Right lobe of liver (tissue), 6 donors: ENCODE data around the gene CPT1A. TPM values are rescaled to one million over a fixed set of nuclear protein-coding genes. Genes with fewer than 3 reads are reported as not detected.

Source experiments
- ATAC-seq, 4 donors: fragments of 200-7000 bp; cut with Tn5 transposase; one replicate each; pipeline ENCODE4 v1.9.1; 2020; ENCODE audit warnings: mild to moderate bottlenecking in 4 of 4, moderate library complexity in 4 of 4
- DNase-seq, 3 donors: peaks; one replicate each; pipeline ENCODE4 v3.0.0-alpha.2; 2020
- H3K27ac ChIP-seq, 3 donors: fragments of 200-600 bp; one replicate each; pipeline ENCODE4 v1.8.0; 2022
- H3K27me3 ChIP-seq, 2 donors: fragments of 200-600 bp; one replicate each; pipeline ENCODE4 v1.8.0; 2022
- H3K36me3 ChIP-seq, 4 donors: fragments of 200-600 bp; sonication (generic) in 1 of 4; one replicate each; pipeline versions ENCODE4 v1.5.1 to v1.8.0; 2017 to 2022; ENCODE audit warnings: control low read depth in 1 of 4
- H3K4me1 ChIP-seq, 4 donors: fragments of 200-600 bp; sonication (generic) in 1 of 4; one replicate each; pipeline versions ENCODE4 v1.5.1 to v1.8.0; 2017 to 2022; ENCODE audit warnings: control low read depth in 1 of 4
- H3K4me3 ChIP-seq, 3 donors: fragments of 200-600 bp; one replicate each; pipeline ENCODE4 v1.8.0; 2022
- H3K9me3 ChIP-seq, 4 donors: fragments of 200-600 bp; sonication (generic) in 1 of 4; one replicate each; pipeline versions ENCODE4 v1.5.1 to v1.8.0; 2017 to 2022; ENCODE audit warnings: control low read depth in 1 of 4
- POLR2A ChIP-seq: fragments of 450-650 bp; IDR thresholded peaks from one replicate; pipeline ENCODE4 v1.6.1; 2017; ENCODE audit warnings: antibody characterized with exemption, mild to moderate bottlenecking
- WGBS: methylation state at CpG from one replicate; pipeline ENCODE4 v1.1.6; 2018; ENCODE audit warnings: low coverage, low lambda C conversion rate; ENCODE audit not compliant: insufficient coverage; ENCODE audit errors: missing lambda C conversion rate; 5-methylcytosine and 5-hydroxymethylcytosine counted together
- intact Hi-C, 2 donors: fragments of 100-400 bp; cut with DNase I; formaldehyde crosslinking; loops; one replicate each; pipeline versions ENCODE4 v1.11.2 to v1.14.1; 2022
- total RNA-seq, 6 experiments: library from RNA; depleted of rRNA in 2 of 6; stranded (reverse); fragments of >200 nt in 2 of 6; fragmentation: NEBNext Ultra II Directional in 3 of 6; extraction: Animal tissue kit (Norgen Biotek cat#: 25700) in 3 of 6; gene quantifications; one replicate each; pipeline versions ENCODE4 v1.1.0 to v1.2.4, GENCODE V29; 2016 to 2023
- TF ChIP-seq, protein P1 (sequence below), 4 donors: fragments of 200-600 bp in 3 of 4; fragments of 450-650 bp in 1 of 4; IDR thresholded peaks; one replicate each; pipeline versions ENCODE4 v1.5.1 to v1.8.0; 2016 to 2022; ENCODE audit warnings: antibody characterized with exemption in 4 of 4, mild to moderate bottlenecking in 2 of 4
- donor health status: DM: no; HTN: yes; CAD: no.
- donor health status: DM: no; HTN: no; CAD: no.
- donor health status: DM: no; HTN: no; CAD: no.
- donor health status: DM: no; HTN: yes; CAD: no.
- donor health status: DM: no; HTN: yes; CAD: no.

CPT1A gene
- total RNA-seq, 6 experiments from 2014 or later, result 30.5 to 152 (median 90.8) TPM

DNA sequence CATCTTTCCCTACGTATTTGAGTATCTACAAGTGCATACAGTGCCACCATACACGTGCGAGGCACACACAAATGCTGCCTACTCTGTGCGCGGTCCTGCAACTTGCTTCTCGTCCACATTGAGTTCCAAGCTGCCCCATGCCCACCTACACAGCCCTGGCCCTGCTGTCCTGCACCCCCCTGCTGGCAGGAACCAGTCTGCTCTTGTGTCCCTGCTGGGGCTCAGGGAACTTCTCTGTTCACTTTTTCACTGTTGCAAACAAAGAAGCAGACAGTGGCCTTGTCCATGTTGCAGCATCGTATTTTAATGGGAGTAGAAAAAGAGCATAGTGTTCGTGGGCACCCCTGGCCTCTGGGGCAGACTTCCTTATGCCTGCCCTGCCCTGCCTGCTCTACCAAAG, 14.0 kb downstream of the CPT1A start:
- H3K4me3 ChIP-seq, result no peak overlapping the region
- H3K9me3 ChIP-seq, result no peaks in the 10 kb centered on the region
- H3K27ac ChIP-seq, result no peak overlapping the region
- H3K27me3 ChIP-seq, result no peaks in the 10 kb centered on the region
- intact Hi-C loops, result no loop called here
- TF ChIP-seq, protein P1, sequence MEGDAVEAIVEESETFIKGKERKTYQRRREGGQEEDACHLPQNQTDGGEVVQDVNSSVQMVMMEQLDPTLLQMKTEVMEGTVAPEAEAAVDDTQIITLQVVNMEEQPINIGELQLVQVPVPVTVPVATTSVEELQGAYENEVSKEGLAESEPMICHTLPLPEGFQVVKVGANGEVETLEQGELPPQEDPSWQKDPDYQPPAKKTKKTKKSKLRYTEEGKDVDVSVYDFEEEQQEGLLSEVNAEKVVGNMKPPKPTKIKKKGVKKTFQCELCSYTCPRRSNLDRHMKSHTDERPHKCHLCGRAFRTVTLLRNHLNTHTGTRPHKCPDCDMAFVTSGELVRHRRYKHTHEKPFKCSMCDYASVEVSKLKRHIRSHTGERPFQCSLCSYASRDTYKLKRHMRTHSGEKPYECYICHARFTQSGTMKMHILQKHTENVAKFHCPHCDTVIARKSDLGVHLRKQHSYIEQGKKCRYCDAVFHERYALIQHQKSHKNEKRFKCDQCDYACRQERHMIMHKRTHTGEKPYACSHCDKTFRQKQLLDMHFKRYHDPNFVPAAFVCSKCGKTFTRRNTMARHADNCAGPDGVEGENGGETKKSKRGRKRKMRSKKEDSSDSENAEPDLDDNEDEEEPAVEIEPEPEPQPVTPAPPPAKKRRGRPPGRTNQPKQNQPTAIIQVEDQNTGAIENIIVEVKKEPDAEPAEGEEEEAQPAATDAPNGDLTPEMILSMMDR (IDR thresholded peaks at IDR 0.05), result no peak
- no peak for TF ChIP-seq POLR2A
- 82% methylated on average over 6 of the region's 8 CpGs for WGBS
- H3K4me1 ChIP-seq, result peaks cover 0 to 43% (median 19%) of the 10 kb centered on the region in 4 donors
- ATAC-seq, result peak in 1 of 4 donors; percentile 2
- no peak for DNase-seq
- H3K36me3 ChIP-seq, result peaks cover 0 to 5% (median 0%) of the 10 kb centered on the region in 4 donors

DNA sequence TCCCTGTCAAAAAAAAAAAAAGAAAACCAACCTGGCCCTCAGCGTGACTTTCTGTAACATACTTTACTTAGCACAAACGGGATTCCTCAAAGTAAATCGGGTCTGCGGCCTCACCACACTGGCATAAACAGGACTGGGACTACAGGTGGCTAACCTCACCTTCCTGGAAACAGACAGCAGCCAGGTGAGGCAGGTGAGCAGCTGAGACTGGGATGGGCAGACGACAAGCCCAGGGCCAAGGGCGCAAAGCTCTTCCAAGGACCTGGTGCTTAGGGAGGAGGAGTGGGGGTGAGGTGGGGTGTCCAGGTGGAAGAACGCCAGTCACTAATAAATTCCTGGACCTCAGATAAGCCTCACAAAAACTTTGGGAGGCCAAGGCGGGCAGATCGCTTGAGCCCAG, 15.0 kb downstream of the CPT1A start:
- peaks cover 0 to 8% (median 1%) of the 10 kb centered on the region in 4 donors for H3K36me3 ChIP-seq
- no peaks in the 10 kb centered on the region for H3K9me3 ChIP-seq
- no peaks in the 10 kb centered on the region for H3K27me3 ChIP-seq
- H3K27ac ChIP-seq, result no peak overlapping the region
- TF ChIP-seq POLR2A, result no peak
- TF ChIP-seq, protein P1 (IDR thresholded peaks at IDR 0.05), result no peak
- peaks cover 0 to 34% (median 14%) of the 10 kb centered on the region in 4 donors for H3K4me1 ChIP-seq
- intact Hi-C loops, result no loop called here
- H3K4me3 ChIP-seq, result no peak overlapping the region
- 89% methylated on average over 7 of the region's 9 CpGs for WGBS
- ATAC-seq, result no peak
- no peak for DNase-seq

GRCh38 chr11:68825571-68825970, 16.1 kb downstream of the CPT1A start:
- Histone ChIP-seq H3K27ac (no peak overlapping the region), H3K4me1 (peaks cover 0 to 25% (median 9%) of the 10 kb centered on the region in 4 donors), H3K9me3 (no peaks in the 10 kb centered on the region), H3K4me3 (no peak overlapping the region), H3K27me3 (no peaks in the 10 kb centered on the region), H3K36me3 (peaks cover 0 to 11% (median 1%) of the 10 kb centered on the region in 4 donors)
- ATAC-seq (peak; percentile 42 to 79 (median 59)), DNase-seq (peak in 1 of 3 donors; percentile 60)
- TF ChIP-seq, protein P1 (IDR thresholded peaks at IDR 0.05), result peak in 2 of 4 donors; percentile 8 to 24
- TF ChIP-seq POLR2A, result no peak
- no CpG with 5 or more reads among the region's 7 CpGs for WGBS
- intact Hi-C loops, result no loop called here

DNA sequence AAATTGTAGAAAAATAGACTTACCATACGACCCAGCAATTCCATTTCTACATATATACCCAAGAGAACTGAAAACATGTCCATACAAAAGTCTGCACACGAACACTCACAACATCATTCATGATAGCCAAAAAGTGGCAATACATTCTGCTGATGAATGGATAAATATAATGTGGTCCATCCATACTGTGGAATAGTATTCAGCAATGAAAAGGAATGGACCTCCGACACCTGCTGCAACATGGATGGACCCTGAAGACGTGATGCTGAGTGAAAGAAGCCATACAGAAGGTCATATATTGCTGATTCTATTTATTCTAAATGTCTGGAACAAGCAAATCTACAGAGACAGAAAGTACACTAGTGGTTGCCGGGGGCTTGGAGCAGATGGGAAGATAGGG, 19.2 kb downstream of the CPT1A start:
- H3K9me3 ChIP-seq, result no peaks in the 10 kb centered on the region
- TF ChIP-seq POLR2A, result no peak
- TF ChIP-seq, protein P1 (IDR thresholded peaks at IDR 0.05), result no peak
- H3K27ac ChIP-seq, result no peak overlapping the region
- no peak for ATAC-seq
- DNase-seq, result no peak
- peaks cover 0 to 6% (median 1%) of the 10 kb centered on the region in 4 donors for H3K36me3 ChIP-seq
- H3K4me3 ChIP-seq, result no peak overlapping the region
- no peaks in the 10 kb centered on the region for H3K27me3 ChIP-seq
- intact Hi-C loops, result no loop called here
- no peaks in the 10 kb centered on the region for H3K4me1 ChIP-seq
- WGBS, result 92% methylated on average over 5 of the region's 5 CpGs

DNA sequence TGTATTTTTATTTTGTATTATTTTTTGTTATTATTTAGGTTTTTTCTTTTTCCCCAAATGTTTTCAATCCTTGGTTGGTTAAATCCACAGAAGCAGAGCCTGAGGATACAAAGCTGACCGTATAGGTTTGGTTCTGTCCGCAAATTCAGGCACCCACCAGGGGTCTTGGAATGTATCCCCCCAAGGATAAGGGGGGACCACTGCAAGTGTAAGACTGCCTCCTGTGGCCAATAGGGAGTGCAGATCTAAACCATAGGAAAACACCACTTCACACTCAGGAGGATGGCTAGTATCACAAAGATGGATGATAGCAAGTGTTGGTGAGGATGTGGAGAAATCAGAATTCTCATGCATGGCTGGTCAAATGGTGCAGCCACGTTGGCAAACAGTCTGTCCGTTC, 20.0 kb downstream of the CPT1A start:
- DNase-seq (no peak), ATAC-seq (no peak)
- no peak overlapping the region for H3K4me3 ChIP-seq
- TF ChIP-seq, protein P1 (IDR thresholded peaks at IDR 0.05), result no peak
- no peak for TF ChIP-seq POLR2A
- no peaks in the 10 kb centered on the region for H3K9me3 ChIP-seq
- no peak overlapping the region for H3K27ac ChIP-seq
- WGBS, result 58% methylated on average over 4 of the region's 4 CpGs
- no peaks in the 10 kb centered on the region for H3K27me3 ChIP-seq
- H3K4me1 ChIP-seq, result no peaks in the 10 kb centered on the region
- peaks cover 0 to 6% (median 1%) of the 10 kb centered on the region in 4 donors for H3K36me3 ChIP-seq
- intact Hi-C loops, result no loop called here
